Activated CD4-positive, alpha-beta T cell treated with anti-CD3 and anti-CD28 coated beads, Interleukin-2, amount 50 U/mL, for 24 hours (primary cell): Measurements from ENCODE around the gene RGS17.
"Not testable (repeated sequence)": the region's sequence is repeated elsewhere in the genome, so short reads cannot be mapped to it uniquely, and the experiment has no call there.

Experiments
- DNase-seq, 2 donors: peaks; one replicate each; pipeline ENCODE4 v3.0.0-alpha.2; 2020; ENCODE audit warnings: low read depth in 1 of 2, low spot score in 1 of 2

The RGS17 gene

DNA sequence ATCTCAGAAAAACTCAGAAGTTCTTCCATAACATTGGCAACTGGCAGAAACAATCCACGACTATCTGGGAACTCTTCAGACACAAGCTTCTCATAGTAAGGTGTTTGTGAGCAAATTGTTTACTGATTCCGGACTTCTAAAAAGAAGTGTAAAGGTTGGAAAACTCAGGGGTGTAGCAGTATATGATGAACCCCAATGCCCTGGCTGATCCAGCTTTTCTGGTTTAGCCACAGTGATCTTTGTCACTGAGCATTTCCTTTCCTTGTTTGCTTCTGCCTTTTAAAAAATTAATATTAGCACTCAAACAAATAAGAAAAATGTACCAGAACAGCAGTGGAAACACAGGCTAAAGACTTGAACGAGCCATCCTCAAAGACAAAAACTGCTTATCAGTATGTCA lies 4.9 kb downstream of the RGS17 start:
- no peak for DNase-seq

DNA sequence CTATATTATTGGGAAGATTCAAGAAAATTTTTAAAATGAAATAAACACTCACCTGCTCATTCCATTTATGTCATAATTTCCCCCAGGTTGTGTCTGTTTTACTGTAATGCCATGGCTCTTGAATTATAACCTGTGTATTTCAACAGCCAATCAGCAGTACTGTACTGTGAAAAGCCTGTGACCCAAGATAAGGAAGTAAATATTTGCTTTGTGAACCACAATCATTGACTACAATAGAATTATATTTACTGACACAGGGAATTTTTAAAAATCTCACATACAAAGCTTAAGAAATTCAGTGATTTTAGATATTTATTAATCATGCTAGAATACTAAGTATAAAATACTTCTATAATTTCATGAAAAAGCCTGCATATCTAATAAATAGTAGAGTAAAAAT lies 6.0 kb downstream of the RGS17 start:
- no peak for DNase-seq

DNA sequence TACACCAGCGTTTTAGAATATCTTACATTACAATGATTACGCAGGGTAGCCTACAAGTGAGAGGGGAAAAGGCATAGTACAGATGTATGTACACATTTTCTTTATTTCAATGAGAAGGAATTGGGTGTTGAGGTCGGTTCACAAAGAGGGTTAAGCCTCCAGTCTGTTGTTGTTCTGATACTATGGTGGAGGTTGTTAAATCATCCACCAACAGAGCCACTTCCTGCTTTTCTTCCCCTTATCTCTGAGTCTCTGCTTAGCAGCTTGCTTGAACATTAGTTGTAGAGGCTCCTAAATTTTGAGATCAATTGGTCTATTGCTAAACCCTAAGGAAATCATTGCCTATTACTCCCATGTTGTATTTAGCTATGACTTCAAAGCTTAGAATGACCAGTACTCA lies 7.3 kb downstream of the RGS17 start:
- no peak for DNase-seq

DNA sequence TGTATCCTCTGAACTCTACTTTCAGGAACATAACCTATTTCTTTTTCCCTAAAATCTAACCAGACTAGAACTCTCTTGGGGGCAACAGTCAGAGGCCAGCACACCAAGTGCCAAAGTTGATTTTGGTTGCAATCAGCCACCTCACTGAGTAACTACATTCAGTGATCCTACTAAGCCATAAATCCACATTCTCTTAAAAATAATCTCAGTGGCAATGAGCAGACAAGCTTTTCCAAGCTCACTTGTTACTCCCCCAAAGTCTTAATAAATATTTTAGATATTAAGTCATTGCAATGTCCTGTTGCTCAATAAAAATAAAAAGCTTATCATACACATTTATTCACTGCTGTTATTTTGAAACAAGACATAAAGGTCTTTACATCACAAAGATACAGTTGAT lies 9.8 kb downstream of the RGS17 start:
- DNase-seq = no peak

DNA sequence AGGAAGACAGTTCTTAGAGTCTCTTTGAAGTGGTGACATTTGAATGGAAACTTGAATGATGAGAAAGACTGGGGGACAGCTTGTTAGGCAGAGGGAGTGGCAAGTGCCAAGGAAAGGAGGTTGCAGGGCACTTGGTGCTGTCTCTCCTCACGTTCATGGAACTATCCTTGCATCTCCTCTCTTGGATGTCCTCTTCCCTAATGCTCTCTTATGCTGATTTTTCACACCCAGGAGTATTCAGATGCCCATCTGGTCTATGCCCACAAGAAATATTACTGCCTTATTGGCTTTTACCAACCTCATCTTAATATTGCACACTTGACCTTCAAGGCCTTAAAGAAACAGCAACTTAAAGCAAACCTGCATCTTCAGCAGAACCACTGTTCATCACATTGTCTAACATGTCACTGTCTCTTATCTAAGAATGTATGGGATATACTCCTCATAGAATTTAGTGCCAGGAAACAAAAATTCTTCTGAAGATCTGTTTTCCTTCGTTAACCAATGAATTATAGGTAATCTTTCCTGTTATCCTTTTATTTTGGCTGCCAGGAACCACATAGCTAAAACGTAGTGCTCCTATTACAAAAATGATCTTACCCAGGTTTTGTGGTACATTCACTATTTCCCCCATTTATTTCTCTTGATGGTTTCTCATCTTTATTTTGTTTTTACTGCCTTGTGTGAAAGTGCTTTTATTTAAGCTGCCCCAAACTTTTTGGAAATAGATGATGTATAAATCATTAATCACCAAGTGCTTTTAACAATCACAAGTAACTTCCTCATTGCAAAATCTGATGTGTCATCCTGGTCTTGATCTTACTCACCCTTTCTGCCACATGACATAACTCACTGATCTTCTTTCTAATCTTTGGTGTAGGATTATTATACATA lies 12.8 kb downstream of the RGS17 start:
- no peak for DNase-seq

DNA sequence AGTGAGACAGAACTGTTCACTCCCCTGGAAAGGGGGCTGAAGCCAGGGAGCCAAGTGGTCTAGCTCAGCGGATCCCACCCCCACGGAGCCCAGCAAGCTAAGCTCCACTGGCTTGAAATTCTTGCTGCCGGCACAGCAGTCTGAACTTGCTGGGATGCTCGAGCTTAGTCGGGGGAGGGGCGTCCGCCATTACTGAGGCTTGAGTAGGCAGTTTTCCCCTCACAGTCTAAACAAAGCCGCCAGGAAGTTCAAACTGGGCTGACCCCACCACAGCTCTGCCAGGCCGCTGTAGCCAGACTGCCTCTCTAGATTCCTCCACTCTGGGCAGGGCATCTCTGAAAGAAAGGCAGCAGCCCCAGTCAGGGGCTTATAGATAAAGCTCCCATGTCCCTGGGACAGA lies 20.0 kb downstream of the RGS17 start:
- not testable (repeated sequence) for DNase-seq

- not testable (repeated sequence) for DNase-seq
Observed at GRCh38 chr6:153110612-153111011, 20.5 kb downstream of the RGS17 start.

- no peak for DNase-seq
Observed at GRCh38 chr6:153108315-153108714, 22.8 kb downstream of the RGS17 start.

GRCh38 chr6:153106021-153106420 lies 25.1 kb downstream of the RGS17 start:
- DNase-seq = no peak

DNA sequence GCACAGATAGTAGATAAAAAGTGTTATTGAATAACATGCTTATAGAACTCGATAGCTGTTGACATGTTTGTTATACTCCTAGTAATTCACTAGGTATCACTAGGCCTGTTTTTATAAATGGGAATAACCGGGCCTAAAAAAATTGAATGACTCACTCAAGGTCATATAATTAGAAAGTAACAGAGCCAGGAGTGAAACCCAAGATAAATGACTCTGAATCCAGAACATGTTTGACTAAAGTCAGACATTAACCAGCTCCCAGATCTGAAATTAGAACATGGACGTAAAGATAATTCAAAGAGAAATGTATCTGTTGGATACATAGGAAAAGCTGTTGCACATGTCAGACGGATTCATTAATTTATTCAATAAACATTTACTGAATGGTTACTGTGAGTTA lies 26.9 kb downstream of the RGS17 start:
- DNase-seq = no peak

GRCh38 chr6:153103319-153103655 lies 27.8 kb downstream of the RGS17 start:
- no peak for DNase-seq

GRCh38 chr6:153102605-153103318 lies 28.3 kb downstream of the RGS17 start:
- DNase-seq = no peak

DNA sequence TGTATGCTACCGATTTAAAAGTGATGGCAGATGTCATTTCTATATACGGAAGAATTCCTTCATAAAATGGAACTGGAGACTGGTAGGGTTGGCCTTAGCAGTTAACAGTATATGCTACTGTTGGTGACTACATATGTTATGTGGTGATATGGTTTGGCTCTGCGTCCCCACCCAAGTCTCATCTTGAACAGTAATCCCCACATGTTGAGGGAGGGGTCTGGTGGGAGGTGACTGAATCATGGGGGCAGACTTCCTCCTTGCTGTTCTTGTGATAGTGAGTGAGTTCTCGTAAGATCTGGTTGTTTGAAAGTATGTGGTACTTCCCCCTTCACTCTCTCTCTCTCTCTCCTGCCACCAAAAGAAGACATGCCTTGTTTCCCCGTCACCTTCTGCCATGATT lies 29.6 kb downstream of the RGS17 start:
- DNase-seq = no peak

DNA sequence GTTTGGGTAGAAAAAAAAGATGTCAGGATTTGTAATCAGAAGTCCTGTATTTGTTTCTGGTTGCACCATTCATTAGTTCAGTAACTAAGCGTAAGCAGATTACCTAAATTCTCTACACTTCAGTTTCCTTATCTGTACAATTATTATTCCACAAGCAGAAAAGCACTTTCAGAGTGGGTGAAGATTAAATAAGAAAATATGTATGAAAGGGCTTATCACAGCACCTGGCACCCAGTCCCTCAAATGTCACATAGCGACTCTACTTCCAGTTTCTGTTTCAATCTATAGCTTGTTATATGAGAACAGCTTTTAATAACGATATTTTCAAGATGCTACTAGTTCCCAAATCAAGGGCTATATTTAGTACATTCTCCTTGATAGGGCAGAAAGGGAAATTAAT lies 31.4 kb downstream of the RGS17 start:
- DNase-seq = no peak

GRCh38 chr6:153096792-153097191 lies 34.3 kb downstream of the RGS17 start:
- no peak for DNase-seq

DNA sequence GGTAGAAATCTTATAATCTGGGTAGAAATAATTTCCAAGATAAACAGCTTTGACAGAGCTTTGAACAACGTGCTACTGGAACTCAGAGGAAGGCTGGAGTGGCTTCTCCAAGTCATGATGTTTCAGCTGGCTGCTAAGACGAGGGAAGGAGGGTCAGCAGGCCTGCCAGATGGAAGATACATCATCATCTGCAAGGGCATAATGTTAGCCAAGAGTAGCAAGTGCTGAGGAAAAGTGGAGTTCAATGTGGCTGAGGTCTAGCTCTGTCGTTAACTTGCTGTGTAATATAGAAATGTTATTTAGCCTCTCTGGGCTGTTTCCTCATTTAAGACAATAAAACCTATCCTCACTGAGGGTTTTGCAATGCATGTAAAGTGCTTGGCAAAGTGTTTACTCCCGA lies 35.1 kb downstream of the RGS17 start:
- no peak for DNase-seq

DNA sequence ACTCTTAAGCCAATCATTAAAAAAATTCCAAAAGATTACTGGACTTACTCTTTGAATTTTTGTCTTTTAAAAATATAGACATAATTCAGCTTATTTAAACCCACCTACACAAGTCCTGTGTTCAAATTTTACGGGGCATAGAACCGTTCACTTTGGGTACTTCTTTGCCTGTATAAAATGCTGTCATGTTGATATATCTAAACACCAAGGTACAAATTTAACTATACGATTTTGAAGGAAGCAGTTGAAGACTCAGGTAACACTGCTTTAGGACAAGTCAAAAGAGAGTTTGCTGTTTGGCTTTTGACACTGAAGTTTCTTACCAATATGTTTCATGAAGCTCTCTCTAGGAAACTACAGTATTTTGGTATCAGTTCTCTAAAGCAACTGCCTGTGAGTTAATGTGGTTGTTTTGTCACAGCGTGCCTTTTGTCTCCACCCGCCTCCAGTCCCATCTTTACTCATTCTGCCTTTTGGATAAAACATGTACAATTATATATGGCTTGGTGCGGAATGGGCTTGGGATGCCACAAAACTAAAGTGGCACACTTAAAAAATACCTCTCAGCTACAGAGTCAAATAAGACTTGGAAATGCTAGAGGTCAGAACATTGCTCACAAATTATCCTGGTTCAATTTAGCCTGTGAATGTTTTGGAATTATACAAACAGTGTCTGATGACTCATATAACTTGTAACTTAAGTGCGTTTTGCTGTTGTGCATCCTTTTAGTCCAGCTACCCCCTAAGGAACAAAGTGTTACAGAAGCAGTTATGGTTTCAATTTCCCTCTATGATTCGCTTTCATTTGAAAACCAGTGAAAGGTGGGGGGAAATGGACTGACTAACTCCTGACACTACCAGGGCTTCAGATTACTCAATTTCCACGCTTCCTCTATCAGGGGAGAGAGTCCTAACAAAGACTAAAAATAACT lies 38.7 kb downstream of the RGS17 start:
- DNase-seq = no peak

DNA sequence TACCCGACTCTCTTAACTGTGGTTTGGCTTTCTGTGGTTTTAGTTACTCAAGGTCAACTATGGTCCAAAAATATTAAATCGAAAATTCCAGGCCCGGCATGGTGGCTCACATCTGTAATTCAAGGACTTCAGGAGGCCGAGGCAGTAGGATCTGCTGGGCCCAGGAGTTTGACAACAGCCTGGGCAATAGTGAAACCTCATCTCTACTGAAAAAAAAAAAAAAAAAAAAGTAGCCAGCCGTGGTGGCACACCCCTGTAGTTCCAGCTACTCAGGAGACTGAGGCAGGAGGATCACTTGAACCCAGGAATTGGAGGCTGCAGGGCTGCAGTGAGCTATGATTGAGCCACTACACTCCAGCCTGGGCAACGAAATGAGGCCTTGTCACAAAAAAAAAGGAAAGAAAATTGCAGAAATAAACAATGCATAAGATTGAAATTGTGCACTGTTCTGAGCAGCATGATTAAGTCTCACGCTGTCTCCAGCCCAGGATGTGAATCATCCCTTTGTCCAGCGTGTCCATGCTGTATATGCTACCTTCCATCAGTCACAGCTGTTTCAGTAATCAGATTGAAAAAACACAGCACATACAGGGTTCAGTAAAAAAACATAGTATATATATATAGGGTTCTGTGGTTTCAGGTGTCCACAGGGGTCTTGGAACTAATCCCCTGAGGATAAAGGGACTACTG lies 40.7 kb downstream of the RGS17 start:
- DNase-seq = no peak

DNA sequence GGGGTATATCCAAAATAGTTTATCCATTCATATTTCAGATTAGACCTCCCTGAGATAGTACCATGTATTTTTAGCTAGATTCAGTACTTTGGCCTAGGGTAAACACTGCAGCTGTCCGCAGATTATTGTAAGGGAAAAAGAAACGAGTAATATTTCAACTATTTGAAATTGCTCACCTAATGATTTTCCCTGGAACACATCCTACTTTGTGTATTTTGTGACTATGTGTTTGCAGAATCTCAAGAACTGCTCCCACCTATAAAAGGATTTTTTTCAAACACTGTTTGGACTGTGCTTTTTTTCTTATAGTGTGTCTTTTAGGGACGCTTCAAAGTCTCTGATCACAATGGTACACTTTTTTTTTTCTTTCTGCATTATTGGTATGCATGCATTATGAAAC lies 42.3 kb downstream of the RGS17 start:
- no peak for DNase-seq

- DNase-seq = no peak
Observed at GRCh38 chr6:153087436-153087835, 43.6 kb downstream of the RGS17 start.
